Measurements from ENCODE around the gene PDE4D. TPM values are rescaled to one million over a fixed set of nuclear protein-coding genes. Genes with fewer than 3 reads are reported as not detected.

The PDE4D gene
- total and polyA plus RNA-seq, 2 experiments from 2014 or later = 4.3 to 9.7 TPM

GRCh38 chr5:59462956-59463355 is 430.6 kb downstream of the PDE4D start:
- H3K27me3 ChIP-seq (replicated peaks; ENCODE audit: insufficient read depth) = peaks cover 8% of the 10 kb centered on the region; the same call in 1 of the 2 replicates
- in situ Hi-C loops (cut with MboI) = no loop called here

DNA sequence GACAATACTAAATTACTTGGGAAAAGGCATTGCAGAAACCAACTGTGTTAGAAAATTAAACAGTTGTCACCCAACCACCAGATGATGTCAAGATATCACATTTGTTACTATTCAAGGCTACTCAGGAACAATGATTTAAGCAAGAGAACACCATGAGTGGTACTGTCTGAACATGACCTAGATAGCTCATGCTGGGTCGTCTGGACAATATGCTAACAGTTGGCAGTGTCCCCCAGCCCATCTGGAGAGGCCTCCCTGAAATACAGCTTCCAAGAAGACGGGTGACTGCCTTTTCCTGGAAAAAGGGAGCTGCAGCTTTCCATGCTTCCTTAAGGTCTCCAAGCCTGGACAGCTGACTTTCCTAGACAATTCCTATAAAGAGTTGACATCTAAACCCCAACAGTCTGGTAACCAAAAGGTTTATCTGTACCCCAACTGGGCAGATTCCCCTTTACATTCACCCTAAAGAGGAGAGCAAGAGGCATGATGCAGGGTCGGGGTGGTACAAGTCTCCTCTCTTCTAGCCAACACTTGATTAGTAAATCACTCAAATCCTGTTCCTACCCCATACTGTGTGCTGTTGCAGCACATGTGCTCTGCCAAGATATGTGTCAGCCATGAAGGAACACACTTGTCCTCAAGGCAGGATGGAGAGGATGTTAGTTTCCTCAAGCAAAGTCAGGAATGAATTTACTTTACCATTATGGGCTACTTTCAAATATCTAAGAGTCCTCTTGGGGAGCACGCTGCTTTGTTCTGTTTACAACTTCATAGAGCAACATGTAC is 433.0 kb downstream of the PDE4D start:
- peaks cover 8% of the 10 kb centered on the region; the same call in 1 of the 2 replicates for H3K27me3 ChIP-seq (replicated peaks; ENCODE audit: insufficient read depth)
- H4K20me1 ChIP-seq (ENCODE audit: insufficient read depth) = no peaks in the 10 kb centered on the region
- no peak for TF ChIP-seq EZH2 (IDR thresholded peaks at IDR 0.05; ENCODE audit: insufficient read depth, poor library complexity, severe bottlenecking)
- no peak for TF ChIP-seq EZH2phosphoT487 (IDR thresholded peaks at IDR 0.05; ENCODE audit: insufficient read depth, low read depth)
- no peaks in the 10 kb centered on the region for H3K4me1 ChIP-seq (ENCODE audit: insufficient read depth)
- H3K27ac ChIP-seq = no peak overlapping the region
- no peak overlapping the region for H3K9ac ChIP-seq
- H3K9me2 ChIP-seq (ENCODE audit: insufficient read depth) = no peaks in the 10 kb centered on the region
- 9 to 14% methylated on average over 4 of the region's 4 CpGs for WGBS, 2 experiments (ENCODE audit: low coverage in 1 of 2, low lambda C conversion rate in 2 of 2, missing lambda C conversion rate in 2 of 2)
- no peak overlapping the region for H2AFZ ChIP-seq
- no peaks in the 10 kb centered on the region for H3F3A ChIP-seq (ENCODE audit: insufficient read depth)
- no peak for DNase-seq
- no peaks in the 10 kb centered on the region for H3K9me3 ChIP-seq (ENCODE audit: low read depth)
- H3K36me3 ChIP-seq (ENCODE audit: low read depth) = no peaks in the 10 kb centered on the region
- H3K4me2 ChIP-seq (ENCODE audit: unreplicated experiment) = no peak overlapping the region
- in situ Hi-C loops (cut with MboI) = no loop called here
- H3K79me2 ChIP-seq (ENCODE audit: insufficient read depth) = no peaks in the 10 kb centered on the region
- H3K4me3 ChIP-seq = no peak overlapping the region

More at GRCh38 chr5:59462956-59463355, 430.6 kb downstream of the PDE4D start:
- H4K20me1 ChIP-seq (ENCODE audit: insufficient read depth) = no peaks in the 10 kb centered on the region
- H3K36me3 ChIP-seq (ENCODE audit: low read depth) = no peaks in the 10 kb centered on the region
- H3K4me2 ChIP-seq (ENCODE audit: unreplicated experiment) = no peak overlapping the region
- no peak overlapping the region for H3K27ac ChIP-seq
- H3K79me2 ChIP-seq (ENCODE audit: insufficient read depth) = no peaks in the 10 kb centered on the region
- no peaks in the 10 kb centered on the region for H3K9me3 ChIP-seq (ENCODE audit: low read depth)
- no peak overlapping the region for H3K9ac ChIP-seq
- TF ChIP-seq EZH2phosphoT487 (IDR thresholded peaks at IDR 0.05; ENCODE audit: insufficient read depth, low read depth) = no peak
- TF ChIP-seq EZH2 (IDR thresholded peaks at IDR 0.05; ENCODE audit: insufficient read depth, poor library complexity, severe bottlenecking) = no peak
- DNase-seq = no peak
- H3K9me2 ChIP-seq (ENCODE audit: insufficient read depth) = no peaks in the 10 kb centered on the region
- 55 to 81% methylated on average over 1 of the region's 1 CpG for WGBS, 2 experiments (ENCODE audit: low coverage in 1 of 2, low lambda C conversion rate in 2 of 2, missing lambda C conversion rate in 2 of 2)
- H2AFZ ChIP-seq = no peak overlapping the region
- no peaks in the 10 kb centered on the region for H3K4me1 ChIP-seq (ENCODE audit: insufficient read depth)
- H3K4me3 ChIP-seq = no peak overlapping the region
- no peaks in the 10 kb centered on the region for H3F3A ChIP-seq (ENCODE audit: insufficient read depth)

GRCh38 chr5:59458966-59459729 is 434.4 kb downstream of the PDE4D start:
- Histone ChIP-seq H3K9me2 (ENCODE audit: insufficient read depth) (no peaks in the 10 kb centered on the region), H3K27ac (no peak overlapping the region), H3K79me2 (ENCODE audit: insufficient read depth) (no peaks in the 10 kb centered on the region), H3K4me1 (ENCODE audit: insufficient read depth) (no peaks in the 10 kb centered on the region), H4K20me1 (ENCODE audit: insufficient read depth) (no peaks in the 10 kb centered on the region), H3F3A (ENCODE audit: insufficient read depth) (no peaks in the 10 kb centered on the region), H3K4me3 (no peak overlapping the region), H2AFZ (no peak overlapping the region), H3K36me3 (ENCODE audit: low read depth) (no peaks in the 10 kb centered on the region), H3K9ac (no peak overlapping the region), H3K9me3 (ENCODE audit: low read depth) (no peaks in the 10 kb centered on the region), H3K4me2 (ENCODE audit: unreplicated experiment) (no peak overlapping the region), H3K27me3 (replicated peaks; ENCODE audit: insufficient read depth) (peaks cover 8% of the 10 kb centered on the region; the same call in 1 of the 2 replicates)
- no peak for TF ChIP-seq EZH2phosphoT487 (IDR thresholded peaks at IDR 0.05; ENCODE audit: insufficient read depth, low read depth)
- no peak for TF ChIP-seq EZH2 (IDR thresholded peaks at IDR 0.05; ENCODE audit: insufficient read depth, poor library complexity, severe bottlenecking)
- in situ Hi-C loops (cut with MboI) = no loop called here
- WGBS, 2 experiments (ENCODE audit: low coverage in 1 of 2, low lambda C conversion rate in 2 of 2, missing lambda C conversion rate in 2 of 2) = 52 to 55% methylated on average over 3 of the region's 3 CpGs
- no peak for DNase-seq

DNA sequence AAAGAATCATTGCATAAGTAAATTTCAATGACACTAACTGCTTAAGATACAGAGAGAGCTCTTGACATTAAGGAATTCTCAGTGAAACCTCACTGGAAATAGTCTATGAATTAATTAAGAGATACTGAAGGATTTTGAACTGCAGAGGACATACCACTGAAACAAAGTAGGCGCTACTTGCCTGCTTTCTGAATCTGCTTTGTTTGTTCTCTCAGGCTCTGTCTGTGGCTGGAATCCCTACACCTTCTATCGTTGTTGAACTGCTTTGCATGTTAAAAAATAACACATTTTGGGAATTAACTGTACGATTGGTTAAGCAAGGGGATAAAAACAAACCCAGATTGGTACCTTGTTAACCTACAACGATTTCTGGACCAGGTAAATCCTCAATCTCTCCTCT is 435.2 kb downstream of the PDE4D start:
- Histone ChIP-seq H3K27ac (no peak overlapping the region), H3K9me3 (ENCODE audit: low read depth) (no peaks in the 10 kb centered on the region), H3K9ac (no peak overlapping the region), H3K9me2 (ENCODE audit: insufficient read depth) (no peaks in the 10 kb centered on the region), H3K4me3 (no peak overlapping the region), H3K4me2 (ENCODE audit: unreplicated experiment) (no peak overlapping the region), H3F3A (ENCODE audit: insufficient read depth) (no peaks in the 10 kb centered on the region), H2AFZ (no peak overlapping the region), H4K20me1 (ENCODE audit: insufficient read depth) (no peaks in the 10 kb centered on the region), H3K79me2 (ENCODE audit: insufficient read depth) (no peaks in the 10 kb centered on the region), H3K27me3 (replicated peaks; ENCODE audit: insufficient read depth) (peaks cover 8% of the 10 kb centered on the region; the same call in 1 of the 2 replicates), H3K4me1 (ENCODE audit: insufficient read depth) (no peaks in the 10 kb centered on the region), H3K36me3 (ENCODE audit: low read depth) (no peaks in the 10 kb centered on the region)
- WGBS, 2 experiments (ENCODE audit: low coverage in 1 of 2, low lambda C conversion rate in 2 of 2, missing lambda C conversion rate in 2 of 2) = 41 to 47% methylated on average over 4 of the region's 4 CpGs
- TF ChIP-seq EZH2phosphoT487 (IDR thresholded peaks at IDR 0.05; ENCODE audit: insufficient read depth, low read depth) (no peak), EZH2 (IDR thresholded peaks at IDR 0.05; ENCODE audit: insufficient read depth, poor library complexity, severe bottlenecking) (no peak)
- DNase-seq = no peak
- in situ Hi-C loops (cut with MboI) = no loop called here

Measured in GM23248 (cell line).